PC-3 (cell line): ENCODE results near the gene HLA-F.

Source experiments
- EZH2 ChIP-seq: fragments of 300-600 bp; sonication (generic); IDR thresholded peaks from one replicate; pipeline ENCODE4 v1.6.1; 2017; ENCODE audit warnings: antibody characterized with exemption, mild to moderate bottlenecking, low read length; ENCODE audit not compliant: unreplicated experiment
- TF ChIP-seq, protein P1 (sequence below): fragments of 300-600 bp; sonication (generic); conservative IDR thresholded peaks from 2 replicates; pipeline ENCODE4 v1.5.1; 2017; ENCODE audit warnings: antibody characterized with exemption, low read depth, mild to moderate bottlenecking, low read length

DNA sequence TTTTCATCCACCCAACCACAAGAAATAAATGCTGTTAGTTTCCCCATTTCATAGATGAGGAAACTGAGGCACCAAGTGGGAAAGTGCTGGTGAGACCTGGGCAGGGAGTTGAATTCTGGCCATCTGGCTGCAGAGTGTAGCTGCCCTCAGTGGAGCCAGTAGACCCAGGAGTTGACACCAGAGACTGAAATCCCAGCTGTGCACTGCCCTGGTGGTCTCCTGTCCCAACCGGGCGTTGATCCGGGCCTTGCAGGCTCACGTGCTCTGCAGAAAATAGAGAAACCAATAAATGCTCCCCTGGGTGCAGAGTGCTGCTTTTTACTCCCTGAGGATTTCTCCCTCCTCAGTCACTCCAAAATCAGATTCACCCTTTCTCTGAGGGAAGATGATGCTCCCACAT lies 18.4 kb downstream of the HLA-F start:
- TF ChIP-seq, protein P1, sequence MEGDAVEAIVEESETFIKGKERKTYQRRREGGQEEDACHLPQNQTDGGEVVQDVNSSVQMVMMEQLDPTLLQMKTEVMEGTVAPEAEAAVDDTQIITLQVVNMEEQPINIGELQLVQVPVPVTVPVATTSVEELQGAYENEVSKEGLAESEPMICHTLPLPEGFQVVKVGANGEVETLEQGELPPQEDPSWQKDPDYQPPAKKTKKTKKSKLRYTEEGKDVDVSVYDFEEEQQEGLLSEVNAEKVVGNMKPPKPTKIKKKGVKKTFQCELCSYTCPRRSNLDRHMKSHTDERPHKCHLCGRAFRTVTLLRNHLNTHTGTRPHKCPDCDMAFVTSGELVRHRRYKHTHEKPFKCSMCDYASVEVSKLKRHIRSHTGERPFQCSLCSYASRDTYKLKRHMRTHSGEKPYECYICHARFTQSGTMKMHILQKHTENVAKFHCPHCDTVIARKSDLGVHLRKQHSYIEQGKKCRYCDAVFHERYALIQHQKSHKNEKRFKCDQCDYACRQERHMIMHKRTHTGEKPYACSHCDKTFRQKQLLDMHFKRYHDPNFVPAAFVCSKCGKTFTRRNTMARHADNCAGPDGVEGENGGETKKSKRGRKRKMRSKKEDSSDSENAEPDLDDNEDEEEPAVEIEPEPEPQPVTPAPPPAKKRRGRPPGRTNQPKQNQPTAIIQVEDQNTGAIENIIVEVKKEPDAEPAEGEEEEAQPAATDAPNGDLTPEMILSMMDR = no peak
- no peak for TF ChIP-seq EZH2
